Fibroblast of skin of left biceps (primary cell): ENCODE measurements around the gene SLC38A10.
"Not testable (repeated sequence)": the region's sequence is repeated elsewhere in the genome, so short reads cannot be mapped to it uniquely, and the experiment has no call there.

Experiments used
- DNase-seq, 2 experiments: peaks; one replicate each; pipeline ENCODE4 v3.0.0-alpha.2; 2013; ENCODE audit warnings: low read depth in 2 of 2

The SLC38A10 gene

DNA sequence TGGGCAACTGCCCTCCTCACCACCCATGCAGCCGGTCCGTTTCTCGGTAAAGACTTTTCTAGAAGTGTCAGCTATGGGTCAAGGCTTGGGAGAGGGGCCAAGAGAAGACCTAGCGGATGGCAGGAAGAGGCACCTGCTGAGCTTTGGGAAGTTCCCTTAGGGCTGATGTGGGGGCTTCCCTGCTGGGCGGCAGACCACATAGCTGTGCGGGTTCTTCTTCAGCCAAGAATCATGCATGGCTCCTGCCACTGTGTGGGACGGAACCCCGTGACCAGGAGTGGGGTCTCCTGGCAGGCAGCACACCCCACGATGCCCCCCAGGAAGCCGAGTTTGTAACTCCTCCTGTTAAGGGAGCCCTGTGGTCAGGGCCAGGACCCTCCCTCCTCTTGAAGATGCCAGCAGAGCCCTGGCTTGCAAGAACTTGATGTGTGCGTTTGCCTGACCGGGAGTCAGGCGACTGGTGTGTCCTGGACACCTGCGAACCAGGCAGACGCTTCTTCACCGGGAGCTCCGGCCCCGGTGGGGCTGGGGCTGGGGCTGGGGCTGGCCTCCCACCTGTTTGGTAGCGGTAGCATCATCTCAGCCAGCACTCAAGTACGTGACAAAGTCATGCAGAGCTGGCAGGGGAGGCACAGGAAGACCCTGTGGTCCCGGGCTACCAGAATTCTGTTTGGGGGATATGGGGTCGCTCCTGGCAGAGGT, 17.7 kb upstream of the SLC38A10 start:
- no peak for DNase-seq

- no peak for DNase-seq
Measured at GRCh38 chr17:81311946-81312345, 16.8 kb upstream of the SLC38A10 start.

- no peak for DNase-seq
Measured at GRCh38 chr17:81310949-81311550, 15.9 kb upstream of the SLC38A10 start.

- DNase-seq: no peak
Measured at GRCh38 chr17:81309859-81310839, 15.0 kb upstream of the SLC38A10 start.

DNA sequence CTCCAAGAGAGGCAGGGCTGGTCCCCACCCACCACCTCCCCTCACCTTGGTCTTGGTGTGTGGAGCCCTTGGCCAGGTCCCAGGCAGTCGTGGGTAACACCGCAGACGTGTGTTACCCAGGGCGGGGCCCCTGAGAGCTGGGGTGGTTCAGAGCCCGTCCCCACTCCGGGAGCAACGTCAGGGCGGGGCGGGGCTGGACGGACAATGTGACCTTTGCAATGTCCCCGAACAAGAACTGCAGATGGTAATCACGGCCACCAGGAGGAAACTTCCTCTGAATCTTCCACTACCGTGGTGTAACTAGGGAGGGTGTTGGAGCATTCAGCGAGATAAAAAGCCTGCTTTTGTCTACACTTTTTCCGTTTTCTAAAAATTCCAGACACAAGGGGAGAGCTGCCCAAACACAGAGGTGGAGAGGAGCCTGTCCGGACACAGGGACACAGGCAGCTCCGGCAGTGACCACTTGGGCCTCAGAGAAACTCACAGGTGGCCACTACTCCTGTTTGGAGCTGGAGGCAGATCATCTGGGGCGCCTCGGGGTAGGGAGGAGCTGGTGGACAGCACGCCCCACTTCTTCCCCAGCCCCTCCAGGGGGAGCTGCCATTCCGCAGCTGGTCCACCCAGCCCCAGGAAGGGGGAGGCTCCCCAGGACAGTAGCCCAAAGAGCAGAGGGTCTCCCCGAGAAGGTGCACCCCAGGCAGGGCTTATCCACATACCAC, 14.2 kb upstream of the SLC38A10 start:
- DNase-seq: no peak

DNA sequence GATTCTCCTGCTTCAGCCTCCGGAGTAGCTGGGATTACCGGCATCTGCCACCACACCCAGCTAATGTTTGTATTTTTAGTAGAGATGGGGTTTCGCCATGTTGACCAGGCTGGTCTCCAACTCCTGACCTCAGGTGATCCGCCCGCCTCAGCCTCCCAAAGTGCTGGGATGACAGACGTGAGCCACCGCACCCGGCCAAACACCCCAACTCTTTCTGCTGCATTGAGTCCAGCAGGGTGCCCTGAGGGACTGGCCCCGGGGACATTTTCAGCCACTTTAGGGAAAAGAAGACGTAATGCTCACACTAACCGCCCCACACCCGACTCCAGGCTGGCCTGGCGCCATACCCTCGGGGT, 13.7 kb upstream of the SLC38A10 start:
- not testable (repeated sequence) for DNase-seq

DNA sequence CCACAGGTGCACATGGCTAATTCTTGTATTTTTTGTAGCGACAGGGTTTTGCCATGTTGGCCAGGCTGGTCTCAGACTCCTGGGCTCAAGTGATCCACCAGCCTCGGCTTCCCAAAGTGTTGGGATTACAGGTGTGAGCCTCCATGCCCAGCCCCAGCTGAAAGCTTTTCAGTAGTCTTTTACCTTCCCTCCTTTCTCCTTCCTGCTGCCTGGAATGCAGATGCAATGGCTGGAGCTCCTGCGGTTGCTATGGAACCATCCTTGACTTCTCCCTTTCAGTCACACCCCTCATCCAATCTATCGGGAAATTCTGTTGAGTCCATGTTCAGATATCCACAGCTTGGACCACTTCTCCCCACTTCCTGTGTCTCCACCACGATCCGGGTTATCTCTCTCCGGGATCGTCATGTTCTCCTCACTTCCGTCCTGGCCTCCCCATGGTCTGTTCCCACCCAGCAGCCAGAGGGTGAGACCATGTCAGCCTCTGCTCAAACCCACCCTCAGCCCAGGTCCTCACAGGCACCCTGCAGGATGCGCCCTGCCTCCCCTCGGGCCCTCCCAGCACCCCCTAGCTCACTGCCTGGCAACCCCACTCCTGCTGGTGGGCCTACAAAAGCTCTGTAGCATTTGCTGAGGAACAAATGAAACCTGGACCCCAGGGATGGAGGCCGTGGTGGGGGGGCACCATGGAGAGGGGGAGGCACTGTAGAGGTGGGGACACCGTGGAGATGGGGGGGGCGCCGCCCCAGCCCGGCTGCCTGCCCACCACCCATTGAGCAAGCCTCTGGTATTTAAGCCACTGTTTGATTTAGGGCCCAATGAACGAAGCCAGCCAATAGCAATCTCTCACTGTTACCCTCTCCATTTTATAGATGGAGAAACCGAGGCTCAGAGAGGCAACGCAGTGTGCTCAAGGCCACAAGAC, 12.8 kb upstream of the SLC38A10 start:
- no peak for DNase-seq

GRCh38 chr17:81306898-81307510, 11.9 kb upstream of the SLC38A10 start:
- no peak for DNase-seq

- DNase-seq: no peak
Measured at GRCh38 chr17:81306491-81306890, 11.4 kb upstream of the SLC38A10 start.

DNA sequence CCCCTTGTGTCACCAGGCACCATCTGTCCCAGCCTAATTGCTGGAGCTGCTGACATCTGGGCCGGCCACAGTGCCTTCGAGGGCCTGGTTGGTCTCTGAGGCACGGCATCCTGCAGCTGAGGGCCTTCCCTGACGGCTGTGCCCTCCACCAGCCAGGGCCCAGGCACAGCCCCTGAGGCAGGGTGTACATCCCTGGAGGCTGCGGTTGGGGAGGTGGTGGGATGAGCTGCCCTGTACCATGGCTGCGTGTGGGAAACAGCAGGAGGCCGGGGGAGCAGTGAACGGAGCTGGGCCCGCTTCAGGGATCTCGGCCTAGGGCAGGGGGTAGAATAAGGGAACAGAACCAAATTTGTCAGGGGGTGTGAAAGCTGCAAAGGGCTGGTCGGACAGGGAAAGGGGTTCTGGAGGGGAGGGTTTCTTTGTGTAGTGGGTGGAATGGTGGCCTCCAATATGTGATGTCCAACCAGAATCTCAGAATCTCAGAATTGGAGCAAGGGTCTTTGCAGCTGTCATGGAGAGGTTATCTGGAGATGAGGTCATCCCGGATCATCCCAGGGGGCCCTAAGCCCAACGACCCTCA, 10.0 kb upstream of the SLC38A10 start:
- no peak for DNase-seq

DNA sequence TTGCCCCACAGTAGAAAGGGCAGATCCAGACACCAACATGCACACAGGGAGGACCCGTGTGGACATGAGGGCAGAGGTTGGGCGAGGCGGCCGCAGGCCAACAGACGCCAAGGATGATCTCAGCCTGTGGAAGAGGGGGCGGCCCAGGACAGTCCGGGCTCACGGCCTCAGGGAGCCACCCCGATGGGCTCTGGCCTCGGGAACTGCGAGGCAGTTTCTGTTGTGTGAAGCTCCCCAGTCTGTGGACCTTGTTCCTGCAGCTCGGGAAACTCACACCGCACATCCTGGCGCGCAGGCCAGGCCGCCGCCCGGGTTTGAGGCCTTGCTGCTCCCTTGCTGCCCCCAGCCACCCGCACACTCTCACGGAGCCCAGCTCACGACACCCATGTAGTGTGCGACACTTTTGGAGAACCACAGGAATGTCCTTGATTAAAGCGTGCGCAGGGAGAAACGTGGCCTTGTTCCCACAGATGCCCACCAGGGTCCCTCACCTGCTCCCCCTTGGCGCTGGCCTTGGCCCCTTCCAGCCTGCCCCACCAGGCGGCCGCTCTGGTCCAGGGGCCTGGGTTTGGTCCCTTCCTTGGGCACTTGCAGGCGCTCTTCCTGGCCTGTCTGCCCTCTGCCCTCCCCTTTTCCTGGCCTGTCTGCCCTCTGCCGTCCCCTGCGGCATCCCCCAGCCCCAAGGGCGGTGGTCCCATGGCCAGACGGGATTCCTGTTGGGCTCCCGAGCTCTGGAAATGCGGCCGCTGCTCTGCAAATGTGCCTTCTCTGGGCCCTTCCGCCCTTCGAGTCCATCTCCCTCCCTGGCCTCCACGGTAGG, 9.3 kb upstream of the SLC38A10 start:
- DNase-seq: no peak

DNA sequence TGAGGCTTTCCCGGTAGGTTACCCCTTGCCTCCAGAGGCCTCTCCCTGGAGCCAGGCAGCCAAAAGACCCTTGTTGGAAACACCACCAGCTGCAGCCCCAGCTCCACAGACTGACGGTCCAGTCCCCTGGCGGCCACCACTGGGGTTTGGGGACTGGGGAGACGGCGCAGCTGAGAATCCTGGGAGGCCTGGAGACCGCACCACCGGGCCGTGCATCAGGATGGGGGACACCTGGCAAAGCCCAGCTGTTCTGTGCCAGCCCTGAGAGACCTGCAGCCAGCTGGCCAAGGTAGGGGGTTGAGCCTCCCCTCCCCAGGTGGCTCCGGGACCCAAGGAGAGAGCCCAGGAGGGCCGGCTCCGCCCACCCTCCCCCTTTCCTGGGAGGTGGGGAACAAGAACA, 8.3 kb upstream of the SLC38A10 start:
- DNase-seq: no peak

- no peak for DNase-seq
Measured at GRCh38 chr17:81302861-81303333, 7.8 kb upstream of the SLC38A10 start.

- DNase-seq: no peak
Measured at GRCh38 chr17:81302324-81302723, 7.2 kb upstream of the SLC38A10 start.

GRCh38 chr17:81301195-81302144, 6.4 kb upstream of the SLC38A10 start:
- no peak for DNase-seq

DNA sequence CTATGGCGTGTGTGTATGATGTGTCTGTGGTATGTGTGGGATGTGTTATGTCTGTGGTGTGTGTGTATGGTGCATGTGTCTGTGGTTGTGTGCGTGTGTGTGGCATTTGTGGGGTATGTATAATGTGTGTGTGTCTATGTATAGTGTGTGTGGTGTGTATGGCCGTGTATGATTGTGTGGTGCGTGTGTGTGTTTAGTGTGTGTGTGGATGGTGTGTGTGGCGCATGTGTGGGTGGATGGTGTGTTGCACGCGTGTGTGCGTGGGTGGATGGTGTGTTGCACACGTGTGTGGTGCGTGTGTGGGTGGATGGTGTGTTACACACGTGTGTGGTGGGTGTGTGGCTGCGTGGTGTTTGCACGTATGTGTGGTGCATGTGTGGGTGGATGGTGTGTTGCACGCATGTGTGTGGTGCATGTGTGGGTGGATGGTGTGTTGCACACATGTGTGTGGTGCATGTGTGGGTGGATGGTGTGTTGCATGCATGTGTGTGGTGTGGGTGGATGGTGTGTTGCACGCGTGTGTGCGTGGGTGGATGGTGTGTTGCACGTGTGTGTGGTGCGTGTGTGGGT, 5.6 kb upstream of the SLC38A10 start:
- no peak for DNase-seq

DNA sequence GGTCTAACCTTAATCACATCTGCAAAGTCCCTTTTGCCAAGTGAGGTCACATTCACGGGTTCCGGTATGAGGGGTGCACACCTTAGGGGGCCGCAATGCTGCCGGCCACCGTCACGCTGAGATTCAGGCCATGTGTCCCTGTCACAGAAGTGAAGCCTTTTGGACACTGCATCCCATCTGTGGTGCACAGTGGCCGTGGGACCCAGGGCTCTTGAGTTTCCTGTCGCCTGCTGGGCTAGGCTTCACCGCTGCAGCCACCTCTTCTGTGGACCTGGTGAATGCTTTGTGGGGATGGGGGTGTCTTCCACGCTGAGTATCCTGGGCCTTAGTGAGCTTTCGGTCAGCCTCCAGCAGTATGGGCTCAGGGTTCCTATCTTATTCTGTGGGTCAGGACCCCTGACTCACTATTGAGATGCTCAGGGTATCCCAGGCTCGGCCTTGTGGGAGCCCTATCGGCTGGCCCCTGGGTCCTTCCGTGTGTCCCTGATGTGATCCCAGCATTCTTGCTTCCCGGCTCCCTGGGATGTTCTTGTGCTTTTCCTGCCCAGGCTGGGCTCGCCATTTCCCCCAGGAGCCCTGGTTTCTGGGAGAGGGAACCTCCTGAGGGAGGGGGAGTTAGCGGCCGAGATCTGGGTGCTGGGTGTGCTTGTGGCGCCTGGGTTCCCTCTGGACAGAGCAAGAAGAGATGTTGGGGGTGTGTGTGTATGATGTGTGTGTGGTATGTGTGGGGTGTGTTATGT, 4.9 kb upstream of the SLC38A10 start:
- DNase-seq: no peak
